ENCODE results near the gene G6PC3.
"Not testable (repeated sequence)": the region's sequence is repeated elsewhere in the genome, so short reads cannot be mapped to it uniquely, and the experiment has no call there.

GRCh38 chr17:44034688-44035087, 35.8 kb upstream of the G6PC3 start:
- not testable (repeated sequence) for TF ChIP-seq CTCF, POLR2A (IDR thresholded peaks at IDR 0.05)

All from esophagus squamous epithelium (tissue), 4 donors.